ENCODE measurements around the gene RNF130. TPM values are rescaled to one million over a fixed set of nuclear protein-coding genes. Genes with fewer than 3 reads are reported as not detected.
"Not testable (repeated sequence)": the region's sequence is repeated elsewhere in the genome, so short reads cannot be mapped to it uniquely, and the experiment has no call there.

The RNF130 gene
- total RNA-seq, 4 donors from 2014 or later = 84.7 to 105 (median 98.5) TPM

- H3K4me1 ChIP-seq = no peaks in the 10 kb centered on the region
- H3K4me3 ChIP-seq = no peak overlapping the region
- WGBS, 2 donors (ENCODE audit: low coverage in 1 of 2) = 96 to 98% methylated on average over 6 to 14 of the region's 15 CpGs
- no peak overlapping the region for H3K27ac ChIP-seq
- H3K9me3 ChIP-seq = no peaks in the 10 kb centered on the region
- no peak for TF ChIP-seq EP300 (IDR thresholded peaks at IDR 0.05)
- TF ChIP-seq, protein P1, sequence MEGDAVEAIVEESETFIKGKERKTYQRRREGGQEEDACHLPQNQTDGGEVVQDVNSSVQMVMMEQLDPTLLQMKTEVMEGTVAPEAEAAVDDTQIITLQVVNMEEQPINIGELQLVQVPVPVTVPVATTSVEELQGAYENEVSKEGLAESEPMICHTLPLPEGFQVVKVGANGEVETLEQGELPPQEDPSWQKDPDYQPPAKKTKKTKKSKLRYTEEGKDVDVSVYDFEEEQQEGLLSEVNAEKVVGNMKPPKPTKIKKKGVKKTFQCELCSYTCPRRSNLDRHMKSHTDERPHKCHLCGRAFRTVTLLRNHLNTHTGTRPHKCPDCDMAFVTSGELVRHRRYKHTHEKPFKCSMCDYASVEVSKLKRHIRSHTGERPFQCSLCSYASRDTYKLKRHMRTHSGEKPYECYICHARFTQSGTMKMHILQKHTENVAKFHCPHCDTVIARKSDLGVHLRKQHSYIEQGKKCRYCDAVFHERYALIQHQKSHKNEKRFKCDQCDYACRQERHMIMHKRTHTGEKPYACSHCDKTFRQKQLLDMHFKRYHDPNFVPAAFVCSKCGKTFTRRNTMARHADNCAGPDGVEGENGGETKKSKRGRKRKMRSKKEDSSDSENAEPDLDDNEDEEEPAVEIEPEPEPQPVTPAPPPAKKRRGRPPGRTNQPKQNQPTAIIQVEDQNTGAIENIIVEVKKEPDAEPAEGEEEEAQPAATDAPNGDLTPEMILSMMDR (IDR thresholded peaks at IDR 0.05) = no peak
- TF ChIP-seq POLR2AphosphoS5 (IDR thresholded peaks at IDR 0.05) = no peak
- TF ChIP-seq POLR2A (IDR thresholded peaks at IDR 0.05) = no peak
- peaks cover 0 to 15% of the 10 kb centered on the region in 2 donors for H3K36me3 ChIP-seq
- ATAC-seq = no peak
- no peaks in the 10 kb centered on the region for H3K27me3 ChIP-seq
Measured at GRCh38 chr5:180020176-180020575, 51.4 kb downstream of the RNF130 start.

DNA sequence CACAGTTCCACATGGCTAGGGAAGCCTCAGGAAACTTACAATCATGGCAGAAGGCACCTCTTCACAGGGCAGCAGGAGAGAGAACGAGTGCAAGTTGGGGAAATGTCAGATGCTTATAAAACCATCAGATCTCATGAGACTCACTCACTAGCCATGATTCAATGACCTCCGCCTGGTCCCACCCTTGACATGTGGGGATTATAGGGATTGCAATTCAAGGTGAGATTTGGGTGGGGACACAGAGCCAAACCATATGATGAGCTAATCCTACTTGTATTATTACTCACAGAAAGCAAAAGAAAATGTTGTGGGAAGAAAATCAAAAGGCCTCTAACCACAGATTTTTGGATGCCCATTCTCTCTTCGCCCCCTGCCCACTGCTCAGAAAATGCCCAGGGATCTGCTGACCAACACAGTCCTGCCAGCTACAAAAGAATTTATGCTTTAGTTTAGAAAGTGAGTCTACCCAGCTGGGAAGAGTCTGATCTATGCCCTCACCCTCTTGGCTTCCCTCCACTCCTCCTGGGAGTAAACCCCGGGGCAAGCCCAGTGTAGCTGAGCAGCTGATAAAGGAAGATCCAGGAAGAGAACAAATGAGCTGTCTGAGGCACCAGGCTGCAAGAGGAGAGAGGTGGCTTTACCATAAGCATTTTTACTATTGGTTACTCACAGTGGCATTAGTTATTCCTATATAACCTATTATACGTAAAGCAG is 53.1 kb downstream of the RNF130 start:
- no peak overlapping the region for H3K27ac ChIP-seq
- H3K4me1 ChIP-seq = no peaks in the 10 kb centered on the region
- no peak for ATAC-seq
- no peak overlapping the region for H3K4me3 ChIP-seq
- H3K36me3 ChIP-seq = peaks cover 0 to 15% of the 10 kb centered on the region in 2 donors
- H3K9me3 ChIP-seq = no peaks in the 10 kb centered on the region
- no peaks in the 10 kb centered on the region for H3K27me3 ChIP-seq
- TF ChIP-seq POLR2A (IDR thresholded peaks at IDR 0.05) = no peak
- no peak for TF ChIP-seq POLR2AphosphoS5 (IDR thresholded peaks at IDR 0.05)
- TF ChIP-seq EP300 (IDR thresholded peaks at IDR 0.05) = no peak
- TF ChIP-seq, protein P1 (IDR thresholded peaks at IDR 0.05) = no peak
- 90 to 97% methylated on average over 4 of the region's 5 CpGs for WGBS, 2 donors (ENCODE audit: low coverage in 1 of 2)

DNA sequence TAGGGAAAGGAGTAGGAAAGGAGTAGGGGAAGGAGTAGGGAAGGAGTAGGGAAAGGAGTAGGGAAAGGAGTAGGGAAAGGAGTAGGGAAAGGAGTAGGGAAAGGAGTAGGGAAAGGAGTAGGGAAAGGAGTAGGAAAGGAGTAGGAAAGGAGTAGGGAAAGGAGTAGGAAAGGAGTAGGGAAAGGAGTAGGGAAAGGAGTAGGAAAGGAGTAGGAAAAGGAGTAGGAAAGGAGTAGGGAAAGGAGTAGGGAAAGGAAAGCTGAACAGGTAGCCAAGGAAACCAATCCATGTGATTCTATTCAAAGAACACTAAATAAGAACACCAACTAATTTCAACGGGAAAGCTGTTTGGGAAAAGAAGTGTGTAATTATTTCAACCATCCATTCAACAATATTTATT is 56.0 kb downstream of the RNF130 start:
- WGBS, 2 donors (ENCODE audit: low coverage in 1 of 2) = 86 to 100% methylated on average over 1 of the region's 1 CpG
- H3K4me1 ChIP-seq, H3K4me3 ChIP-seq, ATAC-seq, H3K27me3 ChIP-seq, H3K9me3 ChIP-seq, H3K27ac ChIP-seq: not testable (repeated sequence)
- peaks cover 0 to 35% of the 10 kb centered on the region in 2 donors for H3K36me3 ChIP-seq

DNA sequence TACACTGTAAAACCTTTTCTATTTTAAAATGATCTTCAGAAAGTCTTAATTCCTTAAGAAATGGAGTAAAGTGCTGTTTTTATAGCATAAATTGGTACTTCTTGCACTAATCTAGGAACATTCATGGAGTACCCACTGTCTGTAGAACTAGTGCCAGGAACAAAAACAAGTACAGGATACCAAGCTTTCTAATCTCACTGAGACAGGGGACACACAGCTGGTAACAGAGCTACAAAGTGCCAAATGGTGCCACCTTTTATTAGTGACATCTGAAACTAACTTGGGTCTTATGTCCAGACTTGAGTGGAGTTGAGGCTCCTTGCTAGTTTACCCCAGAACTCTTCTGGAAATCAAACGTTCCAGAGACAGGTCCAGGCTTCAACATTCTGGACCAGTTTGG is 57.9 kb downstream of the RNF130 start:
- 20 to 44% methylated on average over 1 of the region's 1 CpG for WGBS, 2 donors (ENCODE audit: low coverage in 1 of 2)
- H3K36me3 ChIP-seq = peaks cover 0 to 26% of the 10 kb centered on the region in 2 donors
- ATAC-seq = no peak
- no peaks in the 10 kb centered on the region for H3K4me1 ChIP-seq
- H3K27ac ChIP-seq = no peak overlapping the region
- no peak overlapping the region for H3K4me3 ChIP-seq
- H3K27me3 ChIP-seq = no peaks in the 10 kb centered on the region
- no peaks in the 10 kb centered on the region for H3K9me3 ChIP-seq
- TF ChIP-seq POLR2A (IDR thresholded peaks at IDR 0.05) (no peak), POLR2AphosphoS5 (IDR thresholded peaks at IDR 0.05) (no peak), EP300 (IDR thresholded peaks at IDR 0.05) (no peak)
- TF ChIP-seq, protein P1 (IDR thresholded peaks at IDR 0.05) = no peak

GRCh38 chr5:180012316-180012715 is 59.2 kb downstream of the RNF130 start:
- H3K27me3 ChIP-seq = no peaks in the 10 kb centered on the region
- no peak overlapping the region for H3K27ac ChIP-seq
- 22 to 39% methylated on average over 2 of the region's 2 CpGs for WGBS, 2 donors (ENCODE audit: low coverage in 1 of 2)
- TF ChIP-seq POLR2A (IDR thresholded peaks at IDR 0.05) = no peak
- no peak for TF ChIP-seq EP300 (IDR thresholded peaks at IDR 0.05)
- TF ChIP-seq, protein P1 (IDR thresholded peaks at IDR 0.05) = no peak
- TF ChIP-seq POLR2AphosphoS5 (IDR thresholded peaks at IDR 0.05) = no peak
- H3K4me1 ChIP-seq = peaks cover 0 to 13% (median 3%) of the 10 kb centered on the region in 3 donors
- ATAC-seq = no peak
- no peaks in the 10 kb centered on the region for H3K9me3 ChIP-seq
- peaks cover 0 to 26% of the 10 kb centered on the region in 2 donors for H3K36me3 ChIP-seq
- no peak overlapping the region for H3K4me3 ChIP-seq
